NCI-H2029 (cell line): Measurements from ENCODE around the gene C2CD5.
"Not testable (repeated sequence)": the region's sequence is repeated elsewhere in the genome, so short reads cannot be mapped to it uniquely, and the experiment has no call there.

Source experiments
- DNase-seq: peaks from one replicate; lab custom pipeline; 2025; lab: John Stamatoyannopoulos, UW

Gene C2CD5

GRCh38 chr12:22544038-22544979, at the start of gene C2CD5:
TSS of gene C2CD5 (minus strand) at chr12:22544542. CDS start at chr12:22544150, 392 bp downstream.
- peak; percentile 98 for DNase-seq

GRCh38 chr12:22593864-22594263, 49.5 kb upstream of the C2CD5 start:
- DNase-seq = no peak

- peak; percentile 75 for DNase-seq
Measured at GRCh38 chr12:22588817-22589216, 44.5 kb upstream of the C2CD5 start.

- DNase-seq = no peak
Measured at GRCh38 chr12:22578328-22578727, 34.0 kb upstream of the C2CD5 start.

- DNase-seq = no peak
Measured at GRCh38 chr12:22577667-22578066, 33.3 kb upstream of the C2CD5 start.

GRCh38 chr12:22576473-22576872, 32.1 kb upstream of the C2CD5 start:
- DNase-seq = no peak

- no peak for DNase-seq
Measured at GRCh38 chr12:22576065-22576464, 31.7 kb upstream of the C2CD5 start.

- no peak for DNase-seq
Measured at GRCh38 chr12:22574921-22575320, 30.6 kb upstream of the C2CD5 start.

- no peak for DNase-seq
Measured at GRCh38 chr12:22573181-22573580, 28.8 kb upstream of the C2CD5 start.

- DNase-seq = no peak
Measured at GRCh38 chr12:22569253-22569652, 24.9 kb upstream of the C2CD5 start.

- DNase-seq = no peak
Measured at GRCh38 chr12:22562036-22563028, 18.0 kb upstream of the C2CD5 start.

- DNase-seq = not testable (repeated sequence)
Measured at GRCh38 chr12:22554750-22555149, 10.4 kb upstream of the C2CD5 start.

- no peak for DNase-seq
Measured at GRCh38 chr12:22551624-22552023, 7.3 kb upstream of the C2CD5 start.

GRCh38 chr12:22545255-22545654, 913 bp upstream of the C2CD5 start:
- DNase-seq = no peak

GRCh38 chr12:22543246-22544037, 900 bp downstream of the C2CD5 start:
- peak; percentile 68 for DNase-seq

- DNase-seq = no peak
Measured at GRCh38 chr12:22541496-22542155, 2.7 kb downstream of the C2CD5 start.

- no peak for DNase-seq
Measured at GRCh38 chr12:22539055-22539454, 5.3 kb downstream of the C2CD5 start.

GRCh38 chr12:22538311-22538710, 6.0 kb downstream of the C2CD5 start:
- no peak for DNase-seq

- DNase-seq = no peak
Measured at GRCh38 chr12:22536971-22537544, 7.3 kb downstream of the C2CD5 start.

- DNase-seq = no peak
Measured at GRCh38 chr12:22536346-22536945, 7.9 kb downstream of the C2CD5 start.
